ENCODE measurements around the gene RABIF.

GRCh38 chr1:202850593-202851362 lies 38.2 kb downstream of the RABIF start:
- TF ChIP-seq POLR2AphosphoS5 (IDR thresholded peaks at IDR 0.05; ENCODE audit: insufficient read depth in 1 of 2, low read depth in 1 of 2) (no peak), CTCF (IDR thresholded peaks at IDR 0.05) (no peak), POLR2A (IDR thresholded peaks at IDR 0.05) (no peak)

Data from vagina (tissue), 2 donors.